GM13976 (cell line): Measurements from ENCODE around the gene RPA4.

Experiments
- DNase-seq: peaks from one replicate; pipeline ENCODE4 v3.0.0; 2012; ENCODE audit warnings: low spot score
- in situ Hi-C: fragments of 300-500 bp; cut with MboI; formaldehyde crosslinking; loops from one replicate; pipeline ENCODE4 v1.12.0; 2022; ENCODE audit warnings: low sequenced_read_pairs, mixed read lengths, inconsistent platforms; ENCODE audit not compliant: unreplicated experiment
- TF ChIP-seq, protein P1 (sequence below): IDR thresholded peaks from 2 replicates; pipeline ENCODE4 v1.5.1; 2012; ENCODE audit warnings: borderline replicate concordance, mild to moderate bottlenecking; ENCODE audit not compliant: insufficient read depth; ENCODE audit errors: extremely low read depth, missing control alignments, control extremely low read depth

The RPA4 gene

DNA sequence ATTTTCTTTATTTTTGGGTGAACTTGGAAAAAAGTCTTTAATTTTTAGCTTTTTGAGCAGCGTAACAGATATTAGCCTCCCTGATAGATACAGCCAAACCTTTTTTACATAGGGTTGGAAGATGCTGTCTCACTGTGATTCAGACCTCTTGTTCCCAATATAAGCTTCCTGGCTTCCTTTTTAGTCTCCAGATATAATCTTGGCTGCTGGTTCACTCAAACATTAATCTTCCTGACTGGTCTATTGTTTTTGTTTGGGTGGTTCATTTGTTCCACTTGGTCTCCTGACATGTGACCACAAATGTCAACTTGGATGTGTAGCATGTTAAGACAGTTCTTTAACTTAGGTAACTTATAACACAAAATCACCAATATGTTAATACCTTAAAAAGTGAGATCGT, 23.0 kb downstream of the RPA4 start:
- DNase-seq = no peak
- TF ChIP-seq, protein P1, sequence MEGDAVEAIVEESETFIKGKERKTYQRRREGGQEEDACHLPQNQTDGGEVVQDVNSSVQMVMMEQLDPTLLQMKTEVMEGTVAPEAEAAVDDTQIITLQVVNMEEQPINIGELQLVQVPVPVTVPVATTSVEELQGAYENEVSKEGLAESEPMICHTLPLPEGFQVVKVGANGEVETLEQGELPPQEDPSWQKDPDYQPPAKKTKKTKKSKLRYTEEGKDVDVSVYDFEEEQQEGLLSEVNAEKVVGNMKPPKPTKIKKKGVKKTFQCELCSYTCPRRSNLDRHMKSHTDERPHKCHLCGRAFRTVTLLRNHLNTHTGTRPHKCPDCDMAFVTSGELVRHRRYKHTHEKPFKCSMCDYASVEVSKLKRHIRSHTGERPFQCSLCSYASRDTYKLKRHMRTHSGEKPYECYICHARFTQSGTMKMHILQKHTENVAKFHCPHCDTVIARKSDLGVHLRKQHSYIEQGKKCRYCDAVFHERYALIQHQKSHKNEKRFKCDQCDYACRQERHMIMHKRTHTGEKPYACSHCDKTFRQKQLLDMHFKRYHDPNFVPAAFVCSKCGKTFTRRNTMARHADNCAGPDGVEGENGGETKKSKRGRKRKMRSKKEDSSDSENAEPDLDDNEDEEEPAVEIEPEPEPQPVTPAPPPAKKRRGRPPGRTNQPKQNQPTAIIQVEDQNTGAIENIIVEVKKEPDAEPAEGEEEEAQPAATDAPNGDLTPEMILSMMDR = no peak
- in situ Hi-C loops = no loop called here

DNA sequence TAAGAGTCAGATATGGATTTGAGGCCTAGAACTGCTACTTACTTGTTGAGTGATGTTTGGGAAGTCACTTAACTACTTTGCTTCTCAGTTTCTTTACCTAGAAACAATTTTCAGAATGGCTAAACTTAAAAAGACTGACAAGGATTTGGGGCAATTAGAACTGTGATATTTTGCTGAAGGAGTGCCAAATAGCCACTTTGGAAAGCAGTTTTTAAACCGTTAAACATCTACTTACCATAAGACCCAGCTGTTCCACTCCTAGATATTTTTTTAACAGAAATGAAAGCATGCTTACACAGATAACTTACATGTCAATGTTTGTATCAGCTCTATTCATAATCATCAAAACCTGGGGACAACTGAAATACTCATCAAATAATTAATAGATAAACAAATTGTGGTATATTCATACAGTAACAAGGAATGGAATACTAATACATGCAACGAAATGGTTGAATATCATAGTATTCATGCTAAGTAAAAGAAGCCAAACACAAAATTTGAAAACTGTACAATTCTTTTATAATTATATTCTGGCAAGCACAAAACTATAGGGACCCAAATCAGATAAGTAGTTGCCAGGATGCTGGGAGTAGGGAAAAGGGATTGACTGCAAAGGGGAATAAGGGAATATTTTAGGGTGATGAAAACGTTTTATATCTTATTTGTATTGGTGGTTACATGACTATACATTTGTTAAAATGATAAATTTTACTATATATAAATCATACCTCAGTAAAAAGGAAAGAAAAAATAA, 24.0 kb downstream of the RPA4 start:
- no peak for DNase-seq
- in situ Hi-C loops = no loop called here
- TF ChIP-seq, protein P1 = no peak

- DNase-seq = no peak
- in situ Hi-C loops = no loop called here
- TF ChIP-seq, protein P1 = no peak
Observed at GRCh38 chrX:96909291-96909690, 25.6 kb downstream of the RPA4 start.

- in situ Hi-C loops = no loop called here
- TF ChIP-seq, protein P1 = no peak
Observed at GRCh38 chrX:96918864-96919263, 35.2 kb downstream of the RPA4 start.

GRCh38 chrX:96919672-96920071, 36.0 kb downstream of the RPA4 start:
- TF ChIP-seq, protein P1 = no peak
- in situ Hi-C loops = no loop called here

More at GRCh38 chrX:96918864-96919263, 35.2 kb downstream of the RPA4 start:
- no peak for DNase-seq

DNA sequence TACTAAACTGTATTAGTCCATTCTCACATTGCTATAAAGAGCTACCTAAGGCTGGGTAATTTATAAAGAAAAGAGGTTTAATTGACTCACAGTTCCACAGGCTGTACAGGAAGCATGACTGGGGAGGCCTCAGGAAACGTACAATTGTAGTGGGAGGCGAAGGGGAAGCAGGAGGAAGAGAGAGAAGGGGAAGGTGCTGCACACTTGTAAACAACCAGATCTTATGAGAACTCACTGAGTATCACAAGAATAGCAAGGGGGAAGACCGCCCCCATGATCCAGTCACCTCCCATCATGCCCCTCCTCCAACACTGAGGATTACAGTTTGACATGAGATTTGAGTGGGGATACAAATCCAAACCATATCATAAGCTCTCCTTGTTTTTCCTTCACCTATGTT, 40.9 kb downstream of the RPA4 start:
- TF ChIP-seq, protein P1 = no peak
- in situ Hi-C loops = no loop called here
- DNase-seq = no peak

More at GRCh38 chrX:96919672-96920071, 36.0 kb downstream of the RPA4 start:
- no peak for DNase-seq
